GM23338 (cell line): ENCODE data around the gene ZNF22.

Source experiments
- CREB1 ChIP-seq: fragments of 250-450 bp; sonication (Bioruptor Pico); IDR thresholded peaks from 2 replicates; pipeline ENCODE4 v1.5.0; 2020; ENCODE audit warnings: low read depth, mild to moderate bottlenecking, moderate library complexity
- EZH2 ChIP-seq: fragments of 200-600 bp; sonication (generic); IDR thresholded peaks from one replicate; pipeline ENCODE4 v1.8.0; 2017; ENCODE audit warnings: antibody characterized with exemption, mild to moderate bottlenecking, low read depth; ENCODE audit not compliant: unreplicated experiment
- TF ChIP-seq, protein P1 (sequence below): IDR thresholded peaks from one replicate; pipeline ENCODE4 v1.6.1; 2018; ENCODE audit warnings: antibody characterized with exemption; ENCODE audit not compliant: unreplicated experiment
- TF ChIP-seq, protein P2 (sequence below), 2 experiments: fragments of 200-600 bp in 1 of 2; sonication (generic) in 1 of 2; conservative IDR thresholded peaks; 2 replicates each; pipeline versions ENCODE4 v1.5.1 to v1.6.1; 2016 to 2017; ENCODE audit warnings: antibody characterized with exemption in 2 of 2, low read depth in 2 of 2, mild to moderate bottlenecking in 2 of 2, moderate library complexity in 1 of 2

DNA sequence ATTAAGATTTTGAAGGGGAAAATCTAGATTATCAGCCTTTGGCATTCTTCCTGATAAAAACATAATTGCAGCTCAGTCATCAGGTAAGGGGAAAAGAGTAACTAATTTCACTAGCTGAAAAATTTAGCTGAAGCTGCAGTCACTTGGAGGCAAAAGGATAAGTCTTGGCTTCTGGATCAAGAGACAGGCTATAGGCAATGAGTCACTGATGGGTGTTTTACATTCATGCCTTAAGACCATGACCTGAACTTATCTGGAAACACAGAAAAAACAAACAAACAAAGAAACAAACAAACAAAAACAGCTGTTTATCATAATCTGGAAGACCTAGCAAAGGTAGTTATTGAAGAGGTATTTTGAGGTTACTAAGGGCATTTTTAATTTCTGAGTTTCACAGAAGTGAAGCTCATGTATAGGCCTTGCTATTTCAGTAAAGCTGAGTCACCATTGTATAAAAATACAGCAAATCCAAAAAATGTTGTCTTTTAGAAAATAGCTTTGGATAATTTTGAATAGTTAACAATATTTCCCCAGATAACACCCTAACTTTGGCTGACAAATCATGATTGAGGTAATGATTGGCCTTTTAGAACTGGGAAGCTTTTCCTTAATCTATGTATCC lies 40.3 kb downstream of the ZNF22 start:
- TF ChIP-seq, protein P1, sequence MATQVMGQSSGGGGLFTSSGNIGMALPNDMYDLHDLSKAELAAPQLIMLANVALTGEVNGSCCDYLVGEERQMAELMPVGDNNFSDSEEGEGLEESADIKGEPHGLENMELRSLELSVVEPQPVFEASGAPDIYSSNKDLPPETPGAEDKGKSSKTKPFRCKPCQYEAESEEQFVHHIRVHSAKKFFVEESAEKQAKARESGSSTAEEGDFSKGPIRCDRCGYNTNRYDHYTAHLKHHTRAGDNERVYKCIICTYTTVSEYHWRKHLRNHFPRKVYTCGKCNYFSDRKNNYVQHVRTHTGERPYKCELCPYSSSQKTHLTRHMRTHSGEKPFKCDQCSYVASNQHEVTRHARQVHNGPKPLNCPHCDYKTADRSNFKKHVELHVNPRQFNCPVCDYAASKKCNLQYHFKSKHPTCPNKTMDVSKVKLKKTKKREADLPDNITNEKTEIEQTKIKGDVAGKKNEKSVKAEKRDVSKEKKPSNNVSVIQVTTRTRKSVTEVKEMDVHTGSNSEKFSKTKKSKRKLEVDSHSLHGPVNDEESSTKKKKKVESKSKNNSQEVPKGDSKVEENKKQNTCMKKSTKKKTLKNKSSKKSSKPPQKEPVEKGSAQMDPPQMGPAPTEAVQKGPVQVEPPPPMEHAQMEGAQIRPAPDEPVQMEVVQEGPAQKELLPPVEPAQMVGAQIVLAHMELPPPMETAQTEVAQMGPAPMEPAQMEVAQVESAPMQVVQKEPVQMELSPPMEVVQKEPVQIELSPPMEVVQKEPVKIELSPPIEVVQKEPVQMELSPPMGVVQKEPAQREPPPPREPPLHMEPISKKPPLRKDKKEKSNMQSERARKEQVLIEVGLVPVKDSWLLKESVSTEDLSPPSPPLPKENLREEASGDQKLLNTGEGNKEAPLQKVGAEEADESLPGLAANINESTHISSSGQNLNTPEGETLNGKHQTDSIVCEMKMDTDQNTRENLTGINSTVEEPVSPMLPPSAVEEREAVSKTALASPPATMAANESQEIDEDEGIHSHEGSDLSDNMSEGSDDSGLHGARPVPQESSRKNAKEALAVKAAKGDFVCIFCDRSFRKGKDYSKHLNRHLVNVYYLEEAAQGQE: no peak
- TF ChIP-seq, protein P2, sequence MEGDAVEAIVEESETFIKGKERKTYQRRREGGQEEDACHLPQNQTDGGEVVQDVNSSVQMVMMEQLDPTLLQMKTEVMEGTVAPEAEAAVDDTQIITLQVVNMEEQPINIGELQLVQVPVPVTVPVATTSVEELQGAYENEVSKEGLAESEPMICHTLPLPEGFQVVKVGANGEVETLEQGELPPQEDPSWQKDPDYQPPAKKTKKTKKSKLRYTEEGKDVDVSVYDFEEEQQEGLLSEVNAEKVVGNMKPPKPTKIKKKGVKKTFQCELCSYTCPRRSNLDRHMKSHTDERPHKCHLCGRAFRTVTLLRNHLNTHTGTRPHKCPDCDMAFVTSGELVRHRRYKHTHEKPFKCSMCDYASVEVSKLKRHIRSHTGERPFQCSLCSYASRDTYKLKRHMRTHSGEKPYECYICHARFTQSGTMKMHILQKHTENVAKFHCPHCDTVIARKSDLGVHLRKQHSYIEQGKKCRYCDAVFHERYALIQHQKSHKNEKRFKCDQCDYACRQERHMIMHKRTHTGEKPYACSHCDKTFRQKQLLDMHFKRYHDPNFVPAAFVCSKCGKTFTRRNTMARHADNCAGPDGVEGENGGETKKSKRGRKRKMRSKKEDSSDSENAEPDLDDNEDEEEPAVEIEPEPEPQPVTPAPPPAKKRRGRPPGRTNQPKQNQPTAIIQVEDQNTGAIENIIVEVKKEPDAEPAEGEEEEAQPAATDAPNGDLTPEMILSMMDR (conservative IDR thresholded peaks at IDR 0.05; ENCODE audit: low read depth in 2 of 2): no peak
- TF ChIP-seq EZH2 (no peak), CREB1 (CRISPR knock-in tag) (no peak)
